ENCODE measurements around the gene RAD51B.

The RAD51B gene

GRCh38 chr14:68358500-68358899, 538.9 kb downstream of the RAD51B start:
- DNase-seq (ENCODE audit: extremely low spot score, insufficient read length, low read depth): no peak
- FAIRE-seq: no peak

DNA sequence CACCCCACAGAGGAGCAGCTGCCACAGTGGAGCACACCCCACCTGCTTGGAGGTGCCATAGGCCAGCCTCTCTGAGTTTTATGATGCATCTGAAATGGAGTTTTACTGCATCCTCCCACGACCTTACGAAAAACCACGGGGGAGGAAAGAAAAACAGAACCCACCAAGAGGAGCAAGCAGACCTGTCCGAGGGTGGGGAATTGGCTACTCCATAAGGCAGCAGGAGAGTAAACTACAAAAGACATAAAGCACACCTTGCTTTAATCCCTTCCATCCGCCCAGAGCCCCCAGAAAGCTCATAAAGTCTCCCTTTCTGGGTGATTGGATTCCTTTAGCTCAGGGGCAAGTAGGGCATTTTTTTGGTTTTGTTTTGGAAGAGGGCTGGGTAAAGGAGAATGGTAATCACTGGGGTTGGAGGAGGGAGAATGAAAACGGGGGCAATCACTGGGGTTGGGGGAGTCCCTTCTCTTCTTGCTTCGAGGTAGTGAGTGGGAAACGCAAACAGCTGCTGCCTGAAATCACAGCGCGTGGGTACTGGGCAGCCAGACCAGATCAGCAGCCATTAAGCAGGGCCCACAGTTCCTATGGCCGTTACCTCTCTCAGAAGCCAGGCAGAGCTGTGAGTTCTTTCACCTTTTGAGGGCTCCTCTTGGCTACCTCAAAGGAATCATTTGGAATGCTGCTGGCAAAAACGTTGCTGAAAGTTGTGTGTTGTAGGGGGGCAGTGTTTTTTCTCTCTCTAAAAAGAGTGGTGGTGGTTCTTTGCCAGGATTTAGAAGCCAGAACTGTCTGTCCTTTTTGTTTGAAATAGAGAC, 539.6 kb downstream of the RAD51B start:
- FAIRE-seq (no peak), DNase-seq (ENCODE audit: extremely low spot score, insufficient read length, low read depth) (no peak)

DNA sequence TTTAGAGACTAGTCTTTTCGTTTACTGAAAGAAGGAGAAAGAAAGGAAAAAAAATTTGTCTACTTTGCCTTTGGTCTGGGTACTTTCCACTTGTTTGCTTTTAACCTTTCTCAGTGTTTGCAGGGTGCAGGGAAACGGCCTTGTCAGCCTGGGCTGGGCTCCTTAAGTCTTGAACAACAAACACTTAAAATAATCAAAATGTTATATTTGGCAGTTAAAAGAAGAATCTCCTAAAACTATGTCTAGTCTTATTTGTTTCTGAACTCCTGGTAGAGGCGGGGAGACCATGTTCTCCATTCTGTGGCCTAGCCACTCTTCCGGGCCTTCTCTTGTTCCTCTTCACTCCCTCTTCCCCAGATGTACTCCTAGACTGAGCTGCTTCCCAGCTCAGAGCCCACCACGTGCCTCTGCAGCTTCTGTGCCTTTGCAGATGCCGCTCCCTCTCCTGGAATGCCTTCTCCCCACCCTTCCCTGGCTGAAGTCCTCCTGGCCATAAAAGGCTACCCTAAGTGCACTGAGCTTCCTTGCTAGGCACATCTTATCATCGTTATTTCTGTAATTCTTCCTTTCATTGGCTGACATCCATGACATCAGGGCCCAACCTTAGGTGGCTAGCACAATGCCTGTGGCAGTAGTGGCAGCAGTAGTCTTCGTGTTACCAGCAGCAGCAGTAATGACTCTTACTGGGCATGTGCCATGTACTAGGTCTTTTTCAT, 540.4 kb downstream of the RAD51B start:
- FAIRE-seq (no peak), DNase-seq (ENCODE audit: extremely low spot score, insufficient read length, low read depth) (no peak)

GRCh38 chr14:68361231-68361630, 541.7 kb downstream of the RAD51B start:
- DNase-seq (ENCODE audit: extremely low spot score, insufficient read length, low read depth): no peak
- FAIRE-seq: no peak

GRCh38 chr14:68362846-68363245, 543.3 kb downstream of the RAD51B start:
- FAIRE-seq (peak; percentile 74), DNase-seq (ENCODE audit: extremely low spot score, insufficient read length, low read depth) (no peak)

DNA sequence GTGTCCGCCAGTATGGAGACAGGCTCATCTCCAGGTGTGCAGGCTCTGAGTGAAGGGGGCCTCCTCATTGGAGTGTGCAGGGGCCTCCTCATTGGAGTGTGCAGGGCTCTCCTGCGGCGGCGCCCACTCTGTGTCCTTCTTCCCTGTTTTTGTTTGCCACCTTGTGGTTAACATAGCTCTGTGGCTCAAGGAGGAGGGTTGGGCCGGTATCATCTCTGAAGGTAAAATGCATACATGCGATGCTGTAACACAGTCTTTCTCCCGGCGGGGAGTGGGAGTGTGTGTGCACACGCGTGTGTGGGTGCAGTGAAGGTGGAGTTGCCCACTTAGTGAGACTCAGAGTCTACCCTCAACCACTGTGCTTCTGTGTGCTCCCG, 543.9 kb downstream of the RAD51B start:
- FAIRE-seq (no peak), DNase-seq (ENCODE audit: extremely low spot score, insufficient read length, low read depth) (no peak)

GRCh38 chr14:68363843-68364767, 544.5 kb downstream of the RAD51B start:
- FAIRE-seq (no peak), DNase-seq (ENCODE audit: extremely low spot score, insufficient read length, low read depth) (no peak)

GRCh38 chr14:68364792-68365192, 545.2 kb downstream of the RAD51B start:
- DNase-seq (ENCODE audit: extremely low spot score, insufficient read length, low read depth) (no peak), FAIRE-seq (no peak)

DNA sequence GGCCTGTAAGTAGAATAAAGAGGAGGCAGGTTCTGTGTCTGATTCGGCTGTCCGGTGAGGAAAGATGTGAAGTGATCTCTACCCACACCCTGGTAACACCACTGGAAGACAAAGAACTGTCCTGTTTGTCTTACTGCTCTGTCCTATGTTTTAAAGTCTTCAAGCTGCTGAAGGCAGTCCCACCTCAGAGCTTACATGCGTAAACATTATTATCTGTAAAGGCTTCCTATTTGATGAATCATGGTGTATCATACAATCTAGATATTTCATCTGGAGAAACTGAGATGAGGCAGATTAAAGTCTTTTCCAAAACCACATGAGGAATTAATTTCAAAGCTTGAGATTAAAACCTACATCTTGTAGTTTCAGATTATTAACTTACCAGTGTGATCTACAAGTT, 545.6 kb downstream of the RAD51B start:
- FAIRE-seq: no peak
- no peak for DNase-seq (ENCODE audit: extremely low spot score, insufficient read length, low read depth)

DNA sequence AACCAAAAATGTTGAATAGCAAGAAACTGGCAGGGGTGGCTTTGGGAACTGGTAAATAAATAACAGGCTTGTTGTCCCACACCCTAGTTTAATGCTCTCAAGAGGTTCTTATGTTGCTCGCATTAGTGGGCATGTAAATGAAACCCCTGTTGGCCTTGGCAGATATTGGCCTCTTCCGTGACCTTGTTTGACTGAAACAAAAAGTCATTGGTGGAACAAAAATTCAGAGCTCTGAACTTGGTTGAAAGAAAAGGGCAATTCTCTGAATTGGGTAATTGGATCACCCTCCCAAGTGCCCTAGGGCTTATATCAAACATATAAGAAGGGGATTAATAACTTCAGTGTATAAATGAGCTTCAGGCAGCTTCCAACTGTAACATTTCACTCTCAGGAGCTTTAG, 547.1 kb downstream of the RAD51B start:
- FAIRE-seq (no peak), DNase-seq (ENCODE audit: extremely low spot score, insufficient read length, low read depth) (no peak)

- no peak for DNase-seq (ENCODE audit: extremely low spot score, insufficient read length, low read depth)
- FAIRE-seq: no peak
These were observed 548.0 kb downstream of the RAD51B start for GRCh38 chr14:68367536-68367935.

- DNase-seq (ENCODE audit: extremely low spot score, insufficient read length, low read depth): no peak
- no peak for FAIRE-seq
These were observed 549.3 kb downstream of the RAD51B start for GRCh38 chr14:68368850-68369249.

DNA sequence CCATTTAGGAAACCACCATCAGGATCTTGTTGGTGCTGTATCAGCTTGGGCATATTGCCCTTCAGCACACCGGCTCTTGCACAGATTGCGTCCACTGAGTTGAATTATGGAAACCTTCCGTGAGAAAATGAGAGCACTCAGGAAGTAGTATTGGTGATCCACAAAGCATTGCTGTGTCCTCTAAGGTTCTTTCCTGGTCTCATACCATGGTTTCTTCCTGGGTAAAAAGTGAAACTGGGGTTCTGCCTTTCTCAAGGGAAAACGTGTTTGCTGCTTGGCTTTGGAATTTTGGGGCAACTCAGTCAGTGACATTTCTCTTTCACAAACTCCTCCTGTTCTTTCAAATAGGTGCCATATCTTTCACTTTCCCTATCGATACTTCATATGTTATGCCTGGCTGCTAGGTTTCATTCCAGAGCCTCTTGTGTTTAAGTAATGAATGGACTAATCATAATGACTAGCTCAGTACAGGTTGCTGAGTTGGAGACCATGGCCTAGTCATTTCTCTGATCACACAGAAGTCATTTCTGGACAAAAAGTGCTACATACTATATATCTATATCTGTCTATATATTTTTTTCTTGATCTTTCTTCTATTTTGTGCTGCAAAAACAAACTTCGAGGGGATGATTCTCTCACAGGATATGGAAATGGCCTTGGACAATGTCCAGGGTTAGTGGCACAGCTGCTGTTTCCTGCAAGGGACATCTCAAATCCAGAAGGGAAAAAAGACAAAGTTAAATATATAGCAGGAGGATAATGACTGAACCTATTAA, 549.9 kb downstream of the RAD51B start:
- FAIRE-seq (peak; percentile 89), DNase-seq (ENCODE audit: extremely low spot score, insufficient read length, low read depth) (no peak)

DNA sequence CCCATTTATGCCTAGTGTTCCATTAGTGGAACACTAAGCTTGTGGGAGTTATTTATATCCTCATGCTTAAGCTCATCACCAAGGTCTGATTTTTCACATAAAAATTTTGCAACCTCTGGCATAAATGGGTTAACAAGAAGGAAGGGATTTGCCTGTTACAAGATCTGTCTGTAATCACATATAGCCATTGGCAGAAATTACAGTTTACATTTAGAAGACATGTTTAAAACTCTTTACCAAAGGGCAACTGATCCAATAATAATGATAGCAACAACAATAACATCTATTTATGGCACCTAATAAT, 550.4 kb downstream of the RAD51B start:
- FAIRE-seq (no peak), DNase-seq (ENCODE audit: extremely low spot score, insufficient read length, low read depth) (no peak)

GRCh38 chr14:68372368-68372767, 552.8 kb downstream of the RAD51B start:
- DNase-seq (ENCODE audit: extremely low spot score, insufficient read length, low read depth) (no peak), FAIRE-seq (no peak)

DNA sequence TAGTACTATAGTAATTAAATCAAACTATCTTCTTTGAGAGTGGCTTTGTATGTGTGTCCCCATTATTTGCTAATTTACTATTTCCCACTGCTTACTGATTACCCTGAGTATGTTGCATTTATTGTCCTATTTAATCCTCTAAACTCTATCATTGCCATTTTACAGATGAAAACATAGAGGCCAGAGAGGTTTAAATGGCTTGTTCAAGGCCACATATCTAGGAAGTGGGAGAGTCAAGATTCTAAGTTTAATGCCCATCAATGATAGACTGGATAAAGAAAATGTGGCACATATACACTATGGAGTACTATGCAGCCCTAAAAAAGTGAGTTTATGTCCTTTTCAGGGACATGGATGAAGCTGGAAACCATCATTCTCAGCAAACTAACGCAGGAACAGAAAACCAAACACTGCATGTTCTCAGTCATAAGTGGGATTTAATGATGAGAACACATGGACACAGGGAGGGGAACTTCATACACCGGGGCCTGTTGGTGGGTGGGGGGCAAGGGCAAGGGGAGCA, 553.6 kb downstream of the RAD51B start:
- DNase-seq (ENCODE audit: extremely low spot score, insufficient read length, low read depth) (no peak), FAIRE-seq (no peak)

GRCh38 chr14:68373847-68374444, 554.4 kb downstream of the RAD51B start:
- DNase-seq (ENCODE audit: extremely low spot score, insufficient read length, low read depth): no peak

GRCh38 chr14:68374682-68375081, 555.1 kb downstream of the RAD51B start:
- DNase-seq (ENCODE audit: extremely low spot score, insufficient read length, low read depth): no peak
- FAIRE-seq: no peak

More at GRCh38 chr14:68373847-68374444, 554.4 kb downstream of the RAD51B start:
- peak; percentile 70 for FAIRE-seq

GRCh38 chr14:68375376-68375775, 555.8 kb downstream of the RAD51B start:
- DNase-seq (ENCODE audit: extremely low spot score, insufficient read length, low read depth) (no peak), FAIRE-seq (no peak)

Data from GM18507 (cell line).